OCI-LY1 (cell line): ENCODE results near the gene RERG.

Source experiments
- H2AFZ ChIP-seq: fragments of 200-600 bp; sonication (generic), shearing (Covaris generic); 2 replicates; pipeline ENCODE4 v1.6.0; 2014; ENCODE audit warnings: antibody characterized with exemption, mild to moderate bottlenecking, low read length
- H3F3A ChIP-seq: fragments of 200-600 bp; sonication (generic), shearing (Covaris generic); 2 replicates; pipeline ENCODE4 v1.6.0; 2014; ENCODE audit warnings: mild to moderate bottlenecking, antibody characterized with exemption, low read length, moderate library complexity; ENCODE audit not compliant: insufficient read depth
- H3K27ac ChIP-seq: fragments of 200-600 bp; sonication (generic); 2 replicates; pipeline ENCODE4 v1.5.1; 2014; ENCODE audit warnings: low read length, mixed run types, mild to moderate bottlenecking, low read depth; ENCODE audit not compliant: poor library complexity, severe bottlenecking
- H3K27me3 ChIP-seq: fragments of 200-600 bp; sonication (generic); 2 replicates; pipeline ENCODE4 v1.6.0; 2014; ENCODE audit warnings: antibody characterized with exemption, mild to moderate bottlenecking, low read length, moderate library complexity; ENCODE audit not compliant: insufficient read depth
- H3K36me3 ChIP-seq: fragments of 200-600 bp; sonication (generic); 2 replicates; pipeline ENCODE4 v1.6.1; 2014; ENCODE audit warnings: mild to moderate bottlenecking, antibody characterized with exemption, low read length, moderate library complexity, mixed read lengths; ENCODE audit not compliant: insufficient read depth
- H3K4me1 ChIP-seq: fragments of 200-600 bp; sonication (generic); 2 replicates; pipeline ENCODE4 v1.5.1; 2014; ENCODE audit warnings: mild to moderate bottlenecking, low read length, moderate library complexity; ENCODE audit not compliant: insufficient read depth, severe bottlenecking
- H3K4me2 ChIP-seq: fragments of 200-600 bp; sonication (generic), shearing (Covaris generic); 2 replicates; pipeline ENCODE4 v1.6.1; 2014; ENCODE audit warnings: low read length
- H3K4me3 ChIP-seq: fragments of 200-600 bp; sonication (generic); 2 replicates; pipeline ENCODE4 v1.5.1; 2014; ENCODE audit warnings: low read length, low read depth, mild to moderate bottlenecking, mixed read lengths; ENCODE audit not compliant: poor library complexity, severe bottlenecking
- H3K79me2 ChIP-seq: fragments of 200-600 bp; shearing (Covaris generic); 2 replicates; pipeline ENCODE4 v1.6.1; 2016; ENCODE audit warnings: mixed run types, low read length, mixed read lengths; ENCODE audit not compliant: insufficient read depth
- H3K9ac ChIP-seq: fragments of 200-600 bp; sonication (generic), shearing (Covaris generic); 2 replicates; pipeline ENCODE4 v1.6.1; 2014; ENCODE audit warnings: mild to moderate bottlenecking, low read length, mixed read lengths
- H3K9me2 ChIP-seq: fragments of 200-600 bp; sonication (generic), shearing (Covaris generic); 2 replicates; pipeline ENCODE4 v1.6.1; 2014; ENCODE audit warnings: low read depth, mild to moderate bottlenecking, low read length, mixed read lengths
- H3K9me3 ChIP-seq: fragments of 200-600 bp; shearing (Covaris generic); 2 replicates; pipeline ENCODE4 v1.6.1; 2014; ENCODE audit warnings: low read length, mixed read lengths
- H4K20me1 ChIP-seq: fragments of 200-600 bp; sonication (generic), shearing (Covaris generic); 2 replicates; pipeline ENCODE4 v1.6.0; 2016; ENCODE audit warnings: mild to moderate bottlenecking, low read length; ENCODE audit not compliant: insufficient read depth
- EZH2 ChIP-seq: fragments of 200-600 bp; sonication (generic), shearing (Covaris generic); IDR thresholded peaks from 2 replicates; pipeline ENCODE4 v1.8.0; 2017; ENCODE audit warnings: borderline replicate concordance, mixed run types, mild to moderate bottlenecking, antibody characterized with exemption, low read length, moderate library complexity, mixed read lengths
- TF ChIP-seq, protein P1 (sequence below): fragments of 200-600 bp; sonication (generic), shearing (Covaris generic); IDR thresholded peaks from 2 replicates; pipeline ENCODE4 v1.5.1; 2017; ENCODE audit warnings: mild to moderate bottlenecking, antibody characterized with exemption, low read length, moderate library complexity, mixed read lengths

RERG gene

GRCh38 chr12:15208140-15208539, 13.1 kb downstream of the RERG start:
- Histone ChIP-seq H3K4me1 (no peaks in the 10 kb centered on the region), H3K27me3 (no peaks in the 10 kb centered on the region), H3K79me2 (no peaks in the 10 kb centered on the region), H3K4me2 (no peak overlapping the region), H3K27ac (no peak overlapping the region), H3K36me3 (no peaks in the 10 kb centered on the region), H4K20me1 (no peaks in the 10 kb centered on the region), H2AFZ (no peak overlapping the region), H3K9me3 (no peaks in the 10 kb centered on the region), H3K9ac (no peak overlapping the region), H3K4me3 (no peak overlapping the region), H3F3A (no peaks in the 10 kb centered on the region), H3K9me2 (no peaks in the 10 kb centered on the region)
- TF ChIP-seq, protein P1, sequence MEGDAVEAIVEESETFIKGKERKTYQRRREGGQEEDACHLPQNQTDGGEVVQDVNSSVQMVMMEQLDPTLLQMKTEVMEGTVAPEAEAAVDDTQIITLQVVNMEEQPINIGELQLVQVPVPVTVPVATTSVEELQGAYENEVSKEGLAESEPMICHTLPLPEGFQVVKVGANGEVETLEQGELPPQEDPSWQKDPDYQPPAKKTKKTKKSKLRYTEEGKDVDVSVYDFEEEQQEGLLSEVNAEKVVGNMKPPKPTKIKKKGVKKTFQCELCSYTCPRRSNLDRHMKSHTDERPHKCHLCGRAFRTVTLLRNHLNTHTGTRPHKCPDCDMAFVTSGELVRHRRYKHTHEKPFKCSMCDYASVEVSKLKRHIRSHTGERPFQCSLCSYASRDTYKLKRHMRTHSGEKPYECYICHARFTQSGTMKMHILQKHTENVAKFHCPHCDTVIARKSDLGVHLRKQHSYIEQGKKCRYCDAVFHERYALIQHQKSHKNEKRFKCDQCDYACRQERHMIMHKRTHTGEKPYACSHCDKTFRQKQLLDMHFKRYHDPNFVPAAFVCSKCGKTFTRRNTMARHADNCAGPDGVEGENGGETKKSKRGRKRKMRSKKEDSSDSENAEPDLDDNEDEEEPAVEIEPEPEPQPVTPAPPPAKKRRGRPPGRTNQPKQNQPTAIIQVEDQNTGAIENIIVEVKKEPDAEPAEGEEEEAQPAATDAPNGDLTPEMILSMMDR: no peak
- TF ChIP-seq EZH2: no peak

GRCh38 chr12:15206831-15207389, 14.3 kb downstream of the RERG start:
- Histone ChIP-seq H3K27me3 (no peaks in the 10 kb centered on the region), H3K36me3 (no peaks in the 10 kb centered on the region), H2AFZ (no peak overlapping the region), H3K9ac (no peak overlapping the region), H4K20me1 (no peaks in the 10 kb centered on the region), H3K9me3 (no peaks in the 10 kb centered on the region), H3F3A (no peaks in the 10 kb centered on the region), H3K9me2 (no peaks in the 10 kb centered on the region), H3K4me1 (no peaks in the 10 kb centered on the region), H3K27ac (no peak overlapping the region), H3K4me2 (no peak overlapping the region), H3K79me2 (no peaks in the 10 kb centered on the region), H3K4me3 (no peak overlapping the region)
- TF ChIP-seq, protein P1: no peak
- TF ChIP-seq EZH2: no peak

DNA sequence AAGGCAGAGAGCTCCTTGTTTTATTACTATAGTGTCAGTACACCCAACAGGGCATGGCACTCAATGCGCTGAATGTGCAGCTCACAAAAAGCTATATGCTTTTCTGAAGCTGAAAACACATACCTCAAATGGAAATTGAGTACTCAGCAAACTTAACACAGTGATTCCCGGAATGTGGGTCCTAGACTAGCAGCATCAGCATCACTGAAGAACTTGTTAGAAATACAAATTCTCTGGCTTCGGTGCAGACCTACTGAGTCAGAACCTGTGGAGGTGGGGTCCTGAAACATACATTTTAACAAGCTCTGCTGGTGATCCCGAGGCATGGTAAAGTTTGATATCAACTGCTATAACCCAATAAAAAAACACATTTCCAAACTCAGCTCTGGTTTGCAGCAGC, 14.9 kb downstream of the RERG start:
- no peaks in the 10 kb centered on the region for H3K9me2 ChIP-seq
- no peak overlapping the region for H2AFZ ChIP-seq
- H3K79me2 ChIP-seq: no peaks in the 10 kb centered on the region
- no peak overlapping the region for H3K4me2 ChIP-seq
- no peaks in the 10 kb centered on the region for H3K36me3 ChIP-seq
- no peaks in the 10 kb centered on the region for H3K4me1 ChIP-seq
- no peak overlapping the region for H3K4me3 ChIP-seq
- H3K9ac ChIP-seq: no peak overlapping the region
- TF ChIP-seq, protein P1: no peak
- no peak for TF ChIP-seq EZH2
- no peak overlapping the region for H3K27ac ChIP-seq
- no peaks in the 10 kb centered on the region for H3K27me3 ChIP-seq
- no peaks in the 10 kb centered on the region for H3F3A ChIP-seq
- no peaks in the 10 kb centered on the region for H4K20me1 ChIP-seq
- H3K9me3 ChIP-seq: no peaks in the 10 kb centered on the region
